OCI-M2 (cell line): ENCODE measurements around the gene FANK1.
"Not testable (repeated sequence)": the region's sequence is repeated elsewhere in the genome, so short reads cannot be mapped to it uniquely, and the experiment has no call there.

Experiments
- DNase-seq: peaks from one replicate; lab custom pipeline; 2025; ENCODE audit not compliant: unreplicated experiment; lab: John Stamatoyannopoulos, UW

Gene FANK1

GRCh38 chr10:125927265-125927664 is 30.9 kb downstream of the FANK1 start:
- DNase-seq = not testable (repeated sequence)

- DNase-seq = no peak
Measured at GRCh38 chr10:125928928-125929585, 32.7 kb downstream of the FANK1 start.

- DNase-seq = no peak
Measured at GRCh38 chr10:125929618-125930017, 33.3 kb downstream of the FANK1 start.

- no peak for DNase-seq
Measured at GRCh38 chr10:125933693-125934092, 37.3 kb downstream of the FANK1 start.

- no peak for DNase-seq
Measured at GRCh38 chr10:125936331-125936730, 40.0 kb downstream of the FANK1 start.

GRCh38 chr10:125940515-125940914 is 44.2 kb downstream of the FANK1 start:
- DNase-seq = no peak

- no peak for DNase-seq
Measured at GRCh38 chr10:125951290-125951689, 54.9 kb downstream of the FANK1 start.

GRCh38 chr10:125953778-125954385 is 57.5 kb downstream of the FANK1 start:
- DNase-seq = no peak

- DNase-seq = no peak
Measured at GRCh38 chr10:125955766-125956165, 59.4 kb downstream of the FANK1 start.

- DNase-seq = no peak
Measured at GRCh38 chr10:125961743-125962142, 65.4 kb downstream of the FANK1 start.

- no peak for DNase-seq
Measured at GRCh38 chr10:125962200-125962599, 65.8 kb downstream of the FANK1 start.

- no peak for DNase-seq
Measured at GRCh38 chr10:125964558-125964957, 68.2 kb downstream of the FANK1 start.

GRCh38 chr10:125967533-125967932 is 71.2 kb downstream of the FANK1 start:
- DNase-seq = no peak

GRCh38 chr10:125970077-125970630 is 73.8 kb downstream of the FANK1 start:
- DNase-seq = not testable (repeated sequence)

GRCh38 chr10:125976960-125977605 is 80.7 kb downstream of the FANK1 start:
- DNase-seq = no peak

- no peak for DNase-seq
Measured at GRCh38 chr10:125979976-125980375, 83.6 kb downstream of the FANK1 start.

GRCh38 chr10:125980521-125981035 is 84.2 kb downstream of the FANK1 start:
- no peak for DNase-seq

GRCh38 chr10:125982260-125982948 is 86.0 kb downstream of the FANK1 start:
- DNase-seq = peak; percentile 41

- DNase-seq = no peak
Measured at GRCh38 chr10:125983161-125983560, 86.8 kb downstream of the FANK1 start.

GRCh38 chr10:125983656-125984055 is 87.3 kb downstream of the FANK1 start:
- DNase-seq = no peak

GRCh38 chr10:125984346-125984745 is 88.0 kb downstream of the FANK1 start:
- no peak for DNase-seq
